Uterus (tissue), 2 donors: Measurements from ENCODE around the gene OPRD1.

Experiments used
- POLR2A ChIP-seq, 2 donors: fragments of 450-650 bp; IDR thresholded peaks; one replicate each; pipeline ENCODE4 v1.6.1; 2016; ENCODE audit warnings: antibody characterized with exemption in 2 of 2, mild to moderate bottlenecking in 1 of 2, moderate library complexity in 1 of 2
- TF ChIP-seq, protein P1 (sequence below), 4 experiments: fragments of 200-600 bp in 2 of 4; fragments of 450-650 bp in 2 of 4; sonication (generic) in 2 of 4; IDR thresholded peaks; one replicate each; pipeline ENCODE4 v1.5.1; 2016 to 2019; ENCODE audit warnings: antibody characterized with exemption in 4 of 4, mild to moderate bottlenecking in 2 of 4, moderate library complexity in 1 of 4

DNA sequence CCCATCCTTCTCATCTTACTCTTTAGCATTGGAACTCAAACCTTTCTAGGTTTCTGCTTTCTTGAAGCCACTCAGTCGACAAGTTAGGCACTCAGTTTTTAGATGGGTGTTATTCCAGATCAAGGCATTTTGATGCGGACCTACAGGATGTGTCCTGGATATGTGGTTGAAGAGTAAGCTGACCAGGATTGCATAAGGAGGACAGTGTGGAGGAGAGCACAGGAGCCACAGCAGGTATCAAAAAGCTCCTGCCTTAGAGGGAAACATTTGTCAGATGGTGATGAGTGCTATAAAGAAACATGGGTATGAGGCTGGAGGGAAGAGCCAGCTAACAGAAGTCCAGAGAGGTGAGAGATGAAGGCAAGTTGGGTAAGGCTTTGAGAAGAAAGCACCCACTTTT lies 33.9 kb upstream of the OPRD1 start:
- no peak for TF ChIP-seq POLR2A (IDR thresholded peaks at IDR 0.05)
- TF ChIP-seq, protein P1, sequence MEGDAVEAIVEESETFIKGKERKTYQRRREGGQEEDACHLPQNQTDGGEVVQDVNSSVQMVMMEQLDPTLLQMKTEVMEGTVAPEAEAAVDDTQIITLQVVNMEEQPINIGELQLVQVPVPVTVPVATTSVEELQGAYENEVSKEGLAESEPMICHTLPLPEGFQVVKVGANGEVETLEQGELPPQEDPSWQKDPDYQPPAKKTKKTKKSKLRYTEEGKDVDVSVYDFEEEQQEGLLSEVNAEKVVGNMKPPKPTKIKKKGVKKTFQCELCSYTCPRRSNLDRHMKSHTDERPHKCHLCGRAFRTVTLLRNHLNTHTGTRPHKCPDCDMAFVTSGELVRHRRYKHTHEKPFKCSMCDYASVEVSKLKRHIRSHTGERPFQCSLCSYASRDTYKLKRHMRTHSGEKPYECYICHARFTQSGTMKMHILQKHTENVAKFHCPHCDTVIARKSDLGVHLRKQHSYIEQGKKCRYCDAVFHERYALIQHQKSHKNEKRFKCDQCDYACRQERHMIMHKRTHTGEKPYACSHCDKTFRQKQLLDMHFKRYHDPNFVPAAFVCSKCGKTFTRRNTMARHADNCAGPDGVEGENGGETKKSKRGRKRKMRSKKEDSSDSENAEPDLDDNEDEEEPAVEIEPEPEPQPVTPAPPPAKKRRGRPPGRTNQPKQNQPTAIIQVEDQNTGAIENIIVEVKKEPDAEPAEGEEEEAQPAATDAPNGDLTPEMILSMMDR (IDR thresholded peaks at IDR 0.05) = no peak
